ENCODE results near the gene SRPRB. TPM values are rescaled to one million over a fixed set of nuclear protein-coding genes. Genes with fewer than 3 reads are reported as not detected.

Gene SRPRB
- total RNA-seq, 1 experiment from 2014 or later, result 61.0 TPM

DNA sequence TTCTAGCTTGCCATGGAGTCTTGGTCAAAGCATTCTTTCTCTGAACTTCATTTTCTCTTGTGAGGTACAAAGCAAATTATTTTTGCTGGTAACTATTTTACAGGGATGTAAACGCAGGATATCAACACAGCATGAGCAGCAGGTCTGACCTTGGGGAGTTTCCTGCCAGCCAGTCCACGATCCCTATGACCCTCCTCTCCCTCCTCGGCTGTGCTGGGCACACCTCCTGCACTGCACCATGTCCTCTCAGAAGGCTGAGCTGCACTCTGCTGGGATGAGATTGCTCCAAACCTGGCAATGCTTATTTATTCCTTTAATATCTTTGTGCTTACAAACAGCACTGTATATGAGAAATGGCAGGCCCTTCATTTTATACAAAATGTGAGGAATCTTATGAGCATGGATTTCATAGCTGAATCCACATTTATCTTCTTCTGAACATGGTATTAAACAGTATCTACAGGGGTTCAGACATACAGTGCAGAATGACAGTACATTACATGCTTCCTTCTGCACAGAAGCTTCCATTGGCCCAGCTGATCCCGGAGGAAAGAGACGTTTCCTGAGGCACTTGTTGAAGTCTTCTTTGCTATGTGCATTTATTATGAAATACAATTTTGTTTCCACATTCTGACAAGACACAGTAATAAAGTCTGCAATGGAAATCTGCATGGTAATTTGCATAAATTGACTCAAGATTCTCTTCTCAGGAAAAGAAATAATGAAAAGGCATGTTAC, 48.8 kb downstream of the SRPRB start:
- Histone ChIP-seq H3K9me2 (ENCODE audit: insufficient read depth) (no peaks in the 10 kb centered on the region), H3K4me3 (replicated peaks in 1 of 2; ENCODE audit: low read depth in 1 of 2, low read length in 2 of 2) (no peak overlapping the region), H3K79me2 (ENCODE audit: insufficient read depth, low read length) (no peaks in the 10 kb centered on the region), H3K9ac (ENCODE audit: low read length) (no peak overlapping the region), H3K27me3 (ENCODE audit: insufficient read depth, low read length) (no peaks in the 10 kb centered on the region), H4K20me1 (ENCODE audit: insufficient read depth) (no peaks in the 10 kb centered on the region), H3K4me2 (ENCODE audit: low read length) (no peak overlapping the region), H3K4me1 (ENCODE audit: control insufficient read depth in 1 of 2, insufficient read depth in 2 of 2, low read length in 2 of 2) (no peaks in the 10 kb centered on the region), H3K27ac (ENCODE audit: low read depth, low read length) (no peak overlapping the region), H2AFZ (ENCODE audit: low read depth, low read length, poor library complexity, severe bottlenecking) (no peak overlapping the region), H3K36me3 (ENCODE audit: control insufficient read depth in 1 of 2, insufficient read depth in 2 of 2, low read length in 2 of 2) (no peaks in the 10 kb centered on the region), H3K9me3 (ENCODE audit: control insufficient read depth in 1 of 2, insufficient read depth in 1 of 2, low read depth in 1 of 2, low read length in 2 of 2) (no peaks in the 10 kb centered on the region)
- ChIA-PET RAD21 (ENCODE audit: low non-redundant PET in 1 of 2, low total read pairs in 2 of 2, uncharacterized antibody in 2 of 2, unreplicated experiment in 2 of 2) (no interaction called here), CTCF (no interaction called here), POLR2A (no interaction called here)
- intact Hi-C loops (cut with micrococcal nuclease), result no loop called here
- DNase-seq (ENCODE audit: low read depth, low spot score) (no peak), ATAC-seq (no peak)
- TF ChIP-seq POLR2AphosphoS5 (IDR thresholded peaks at IDR 0.05; ENCODE audit: low read depth, low read length) (no peak), ELF1 (IDR thresholded peaks at IDR 0.05; ENCODE audit: borderline replicate concordance, low read depth) (no peak), FOSL1 (IDR thresholded peaks at IDR 0.05; ENCODE audit: low read depth) (no peak), ZFX (IDR thresholded peaks at IDR 0.05) (no peak), CEBPB (IDR thresholded peaks at IDR 0.05; ENCODE audit: low read depth) (no peak), SRF (IDR thresholded peaks at IDR 0.05; ENCODE audit: low read depth) (no peak), ZNF274 (IDR thresholded peaks at IDR 0.05; ENCODE audit: low read depth, low read length) (no peak), EZH2phosphoT487 (IDR thresholded peaks at IDR 0.05; ENCODE audit: borderline replicate concordance) (no peak), TCF7L2 (IDR thresholded peaks at IDR 0.05; ENCODE audit: borderline replicate concordance, extremely low read depth, insufficient read depth, insufficient read length) (no peak)
- no TSS peak for BruUV-seq (replicated peaks)

DNA sequence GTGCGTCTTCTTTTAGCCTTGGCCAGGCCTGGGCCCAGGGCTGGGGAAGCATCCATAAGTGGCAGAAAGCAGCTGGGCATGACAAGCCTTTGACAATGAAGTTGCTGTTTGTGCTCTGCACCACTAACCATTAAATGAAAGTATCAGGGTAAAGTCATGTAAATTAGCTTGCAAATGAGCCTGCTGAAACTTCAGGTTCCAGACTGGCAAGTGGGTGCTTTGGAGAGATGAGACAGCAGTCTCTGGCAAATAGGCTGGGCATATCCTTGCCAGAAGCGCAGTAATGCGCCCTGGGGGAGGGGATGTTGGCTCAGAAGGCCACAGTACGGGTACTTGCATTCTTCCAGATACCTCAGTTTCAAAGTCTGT, 49.4 kb downstream of the SRPRB start:
- intact Hi-C loops (cut with micrococcal nuclease), result no loop called here
- BruUV-seq (replicated peaks), result no TSS peak
- TF ChIP-seq TCF7L2 (IDR thresholded peaks at IDR 0.05; ENCODE audit: borderline replicate concordance, extremely low read depth, insufficient read depth, insufficient read length) (no peak), FOSL1 (IDR thresholded peaks at IDR 0.05; ENCODE audit: low read depth) (no peak), EZH2phosphoT487 (IDR thresholded peaks at IDR 0.05; ENCODE audit: borderline replicate concordance) (no peak), ELF1 (IDR thresholded peaks at IDR 0.05; ENCODE audit: borderline replicate concordance, low read depth) (no peak), CBX3 (IDR thresholded peaks at IDR 0.05; ENCODE audit: low read depth) (no peak), POLR2AphosphoS5 (IDR thresholded peaks at IDR 0.05; ENCODE audit: low read depth, low read length) (no peak), YY1 (IDR thresholded peaks at IDR 0.05; ENCODE audit: extremely low read depth, insufficient replicate concordance, low read depth, low read length) (no peak), SIN3A (IDR thresholded peaks at IDR 0.05; ENCODE audit: low read depth) (no peak), POLR2A (IDR thresholded peaks at IDR 0.05; ENCODE audit: borderline replicate concordance, extremely low read depth, insufficient read depth, insufficient read length) (no peak), CEBPB (IDR thresholded peaks at IDR 0.05; ENCODE audit: low read depth) (no peak), JUND (IDR thresholded peaks at IDR 0.05) (no peak), SP1 (IDR thresholded peaks at IDR 0.05; ENCODE audit: low read depth) (no peak)
- TF ChIP-seq, protein P1, sequence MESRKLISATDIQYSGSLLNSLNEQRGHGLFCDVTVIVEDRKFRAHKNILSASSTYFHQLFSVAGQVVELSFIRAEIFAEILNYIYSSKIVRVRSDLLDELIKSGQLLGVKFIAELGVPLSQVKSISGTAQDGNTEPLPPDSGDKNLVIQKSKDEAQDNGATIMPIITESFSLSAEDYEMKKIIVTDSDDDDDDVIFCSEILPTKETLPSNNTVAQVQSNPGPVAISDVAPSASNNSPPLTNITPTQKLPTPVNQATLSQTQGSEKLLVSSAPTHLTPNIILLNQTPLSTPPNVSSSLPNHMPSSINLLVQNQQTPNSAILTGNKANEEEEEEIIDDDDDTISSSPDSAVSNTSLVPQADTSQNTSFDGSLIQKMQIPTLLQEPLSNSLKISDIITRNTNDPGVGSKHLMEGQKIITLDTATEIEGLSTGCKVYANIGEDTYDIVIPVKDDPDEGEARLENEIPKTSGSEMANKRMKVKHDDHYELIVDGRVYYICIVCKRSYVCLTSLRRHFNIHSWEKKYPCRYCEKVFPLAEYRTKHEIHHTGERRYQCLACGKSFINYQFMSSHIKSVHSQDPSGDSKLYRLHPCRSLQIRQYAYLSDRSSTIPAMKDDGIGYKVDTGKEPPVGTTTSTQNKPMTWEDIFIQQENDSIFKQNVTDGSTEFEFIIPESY (IDR thresholded peaks at IDR 0.05; ENCODE audit: extremely low read depth, insufficient replicate concordance, low read length), result no peak
- TF ChIP-seq, protein P2, sequence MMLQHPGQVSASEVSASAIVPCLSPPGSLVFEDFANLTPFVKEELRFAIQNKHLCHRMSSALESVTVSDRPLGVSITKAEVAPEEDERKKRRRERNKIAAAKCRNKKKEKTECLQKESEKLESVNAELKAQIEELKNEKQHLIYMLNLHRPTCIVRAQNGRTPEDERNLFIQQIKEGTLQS (IDR thresholded peaks at IDR 0.05), result no peak
- TF ChIP-seq, protein P3, sequence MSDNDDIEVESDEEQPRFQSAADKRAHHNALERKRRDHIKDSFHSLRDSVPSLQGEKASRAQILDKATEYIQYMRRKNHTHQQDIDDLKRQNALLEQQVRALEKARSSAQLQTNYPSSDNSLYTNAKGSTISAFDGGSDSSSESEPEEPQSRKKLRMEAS (IDR thresholded peaks at IDR 0.05), result no peak

More for the DNA sequence above, 49.4 kb downstream of the SRPRB start:
- no peaks in the 10 kb centered on the region for H3K36me3 ChIP-seq (ENCODE audit: control insufficient read depth in 1 of 2, insufficient read depth in 2 of 2, low read length in 2 of 2)
- no peak overlapping the region for H3K9ac ChIP-seq (ENCODE audit: low read length)
- no peaks in the 10 kb centered on the region for H3K79me2 ChIP-seq (ENCODE audit: insufficient read depth, low read length)
- no peaks in the 10 kb centered on the region for H3K9me2 ChIP-seq (ENCODE audit: insufficient read depth)
- no peak overlapping the region for H3K4me3 ChIP-seq (replicated peaks in 1 of 2; ENCODE audit: low read depth in 1 of 2, low read length in 2 of 2)
- ChIA-PET RAD21 (ENCODE audit: low non-redundant PET in 1 of 2, low total read pairs in 2 of 2, uncharacterized antibody in 2 of 2, unreplicated experiment in 2 of 2) (no interaction called here), POLR2A (no interaction called here), CTCF (no interaction called here)
- H3K9me3 ChIP-seq (ENCODE audit: control insufficient read depth in 1 of 2, insufficient read depth in 1 of 2, low read depth in 1 of 2, low read length in 2 of 2), result no peaks in the 10 kb centered on the region
- H3K27ac ChIP-seq (ENCODE audit: low read depth, low read length), result no peak overlapping the region
- ATAC-seq, result no peak
- no peaks in the 10 kb centered on the region for H3K27me3 ChIP-seq (ENCODE audit: insufficient read depth, low read length)
- H3K4me2 ChIP-seq (ENCODE audit: low read length), result no peak overlapping the region
- no peak for DNase-seq (ENCODE audit: low read depth, low spot score)
- no peak overlapping the region for H2AFZ ChIP-seq (ENCODE audit: low read depth, low read length, poor library complexity, severe bottlenecking)
- no peaks in the 10 kb centered on the region for H4K20me1 ChIP-seq (ENCODE audit: insufficient read depth)
- H3K4me1 ChIP-seq (ENCODE audit: control insufficient read depth in 1 of 2, insufficient read depth in 2 of 2, low read length in 2 of 2), result no peaks in the 10 kb centered on the region
